Germinal center (tissue), 1 donor: ENCODE results near the gene PDE4D.

Experiments
- DNase-seq: peaks from one replicate; pipeline ENCODE4 v3.0.0; 2012; ENCODE audit warnings: mixed read lengths, low spot score

The PDE4D gene

GRCh38 chr5:59173578-59173977, 719.9 kb downstream of the PDE4D start:
- DNase-seq, result no peak

GRCh38 chr5:59171131-59171530, 722.4 kb downstream of the PDE4D start:
- DNase-seq, result no peak

- no peak for DNase-seq
Measured at GRCh38 chr5:59169768-59170150, 723.8 kb downstream of the PDE4D start.

GRCh38 chr5:59169081-59169767, 724.3 kb downstream of the PDE4D start:
- DNase-seq, result no peak

GRCh38 chr5:59168067-59168466, 725.5 kb downstream of the PDE4D start:
- no peak for DNase-seq

- DNase-seq, result no peak
Measured at GRCh38 chr5:59164041-59164830, 729.3 kb downstream of the PDE4D start.

- DNase-seq, result no peak
Measured at GRCh38 chr5:59161221-59162105, 732.1 kb downstream of the PDE4D start.

GRCh38 chr5:59158637-59159391, 734.7 kb downstream of the PDE4D start:
- DNase-seq, result no peak

- no peak for DNase-seq
Measured at GRCh38 chr5:59158165-59158564, 735.4 kb downstream of the PDE4D start.

GRCh38 chr5:59157068-59157467, 736.5 kb downstream of the PDE4D start:
- DNase-seq, result no peak

GRCh38 chr5:59152701-59153245, 740.8 kb downstream of the PDE4D start:
- no peak for DNase-seq

GRCh38 chr5:59151162-59151889, 742.2 kb downstream of the PDE4D start:
- DNase-seq, result no peak

GRCh38 chr5:59149827-59150226, 743.7 kb downstream of the PDE4D start:
- no peak for DNase-seq

- DNase-seq, result no peak
Measured at GRCh38 chr5:59149271-59149670, 744.3 kb downstream of the PDE4D start.

GRCh38 chr5:59146729-59147128, 746.8 kb downstream of the PDE4D start:
- no peak for DNase-seq

- DNase-seq, result no peak
Measured at GRCh38 chr5:59143926-59144333, 749.6 kb downstream of the PDE4D start.

GRCh38 chr5:59142927-59143326, 750.6 kb downstream of the PDE4D start:
- DNase-seq, result no peak

- DNase-seq, result no peak
Measured at GRCh38 chr5:59142138-59142537, 751.4 kb downstream of the PDE4D start.

- no peak for DNase-seq
Measured at GRCh38 chr5:59140133-59140532, 753.4 kb downstream of the PDE4D start.

GRCh38 chr5:59139695-59140094, 753.8 kb downstream of the PDE4D start:
- DNase-seq, result no peak

- DNase-seq, result no peak
Measured at GRCh38 chr5:59138509-59138908, 755.0 kb downstream of the PDE4D start.
